Fibroblast of the aortic adventitia (primary cell): ENCODE data around the gene SMOC1. TPM values are rescaled to one million over a fixed set of nuclear protein-coding genes. Genes with fewer than 3 reads are reported as not detected.
A peak's percentile ranks its signal among the peaks of the same experiment; 100 is the strongest.

Source experiments
- DNase-seq: peaks from one replicate; pipeline ENCODE4 v3.0.0-alpha.2; 2010; ENCODE audit warnings: low read depth
- H3K4me3 ChIP-seq: 2 replicates; pipeline ENCODE4 v1.5.1; 2011; ENCODE audit warnings: low read depth, mild to moderate bottlenecking, control low read depth, low read length, moderate library complexity
- total RNA-seq: library from RNA; depleted of rRNA; stranded (reverse); fragments of >200 nt; gene quantifications from 2 replicates; pipeline ENCODE4 v1.2.3, GENCODE V29; 2012; ENCODE audit warnings: low replicate concordance
- TF ChIP-seq, protein P1 (sequence below): IDR thresholded peaks from 2 replicates; pipeline ENCODE4 v1.5.1; 2011; ENCODE audit warnings: mild to moderate bottlenecking, low read length, control low read depth, inconsistent platforms; ENCODE audit not compliant: insufficient read depth

SMOC1 gene
- total RNA-seq, 1 donor: 1.1 TPM

DNA sequence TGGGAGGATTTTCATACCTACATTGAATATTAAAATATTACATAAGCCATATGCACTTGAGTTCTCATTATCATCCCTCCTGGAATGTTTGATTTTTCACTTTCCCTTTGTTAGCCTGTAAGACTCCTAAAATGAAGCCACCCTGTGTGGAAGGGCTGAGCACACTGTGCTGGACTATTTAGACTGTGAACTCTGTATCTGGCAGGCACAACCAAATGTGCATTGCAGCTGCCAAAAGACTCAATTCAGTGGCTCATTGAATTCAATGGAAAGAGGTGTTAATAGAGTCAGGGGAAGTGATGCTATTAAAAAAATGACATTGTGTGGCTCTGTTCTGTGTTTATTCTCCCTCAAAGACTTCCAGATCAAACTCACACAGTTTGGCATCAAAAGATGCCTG, 111.1 kb downstream of the SMOC1 start:
- TF ChIP-seq, protein P1, sequence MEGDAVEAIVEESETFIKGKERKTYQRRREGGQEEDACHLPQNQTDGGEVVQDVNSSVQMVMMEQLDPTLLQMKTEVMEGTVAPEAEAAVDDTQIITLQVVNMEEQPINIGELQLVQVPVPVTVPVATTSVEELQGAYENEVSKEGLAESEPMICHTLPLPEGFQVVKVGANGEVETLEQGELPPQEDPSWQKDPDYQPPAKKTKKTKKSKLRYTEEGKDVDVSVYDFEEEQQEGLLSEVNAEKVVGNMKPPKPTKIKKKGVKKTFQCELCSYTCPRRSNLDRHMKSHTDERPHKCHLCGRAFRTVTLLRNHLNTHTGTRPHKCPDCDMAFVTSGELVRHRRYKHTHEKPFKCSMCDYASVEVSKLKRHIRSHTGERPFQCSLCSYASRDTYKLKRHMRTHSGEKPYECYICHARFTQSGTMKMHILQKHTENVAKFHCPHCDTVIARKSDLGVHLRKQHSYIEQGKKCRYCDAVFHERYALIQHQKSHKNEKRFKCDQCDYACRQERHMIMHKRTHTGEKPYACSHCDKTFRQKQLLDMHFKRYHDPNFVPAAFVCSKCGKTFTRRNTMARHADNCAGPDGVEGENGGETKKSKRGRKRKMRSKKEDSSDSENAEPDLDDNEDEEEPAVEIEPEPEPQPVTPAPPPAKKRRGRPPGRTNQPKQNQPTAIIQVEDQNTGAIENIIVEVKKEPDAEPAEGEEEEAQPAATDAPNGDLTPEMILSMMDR: no peak
- no peak for DNase-seq
- H3K4me3 ChIP-seq: no peak overlapping the region

DNA sequence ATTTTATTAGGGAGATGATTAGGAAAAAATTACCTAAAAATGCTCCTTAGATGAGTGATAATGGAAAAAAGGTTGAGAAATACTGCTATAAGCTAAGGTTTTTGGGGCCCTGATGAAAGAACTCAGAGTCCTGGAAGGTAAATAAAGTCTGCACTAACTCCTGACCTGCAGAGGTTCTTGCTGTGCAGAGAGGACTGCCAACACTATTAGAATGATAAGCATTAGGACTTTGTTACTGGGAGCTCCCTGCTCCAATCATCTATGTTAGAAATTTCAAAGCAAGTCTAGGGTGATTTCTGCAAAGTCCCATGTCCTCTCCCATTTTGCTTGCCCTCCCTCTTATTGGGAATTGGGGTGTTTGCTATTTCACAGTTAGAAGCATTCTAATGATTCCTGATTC, 112.2 kb downstream of the SMOC1 start:
- DNase-seq: no peak
- H3K4me3 ChIP-seq: no peak overlapping the region
- TF ChIP-seq, protein P1: no peak

DNA sequence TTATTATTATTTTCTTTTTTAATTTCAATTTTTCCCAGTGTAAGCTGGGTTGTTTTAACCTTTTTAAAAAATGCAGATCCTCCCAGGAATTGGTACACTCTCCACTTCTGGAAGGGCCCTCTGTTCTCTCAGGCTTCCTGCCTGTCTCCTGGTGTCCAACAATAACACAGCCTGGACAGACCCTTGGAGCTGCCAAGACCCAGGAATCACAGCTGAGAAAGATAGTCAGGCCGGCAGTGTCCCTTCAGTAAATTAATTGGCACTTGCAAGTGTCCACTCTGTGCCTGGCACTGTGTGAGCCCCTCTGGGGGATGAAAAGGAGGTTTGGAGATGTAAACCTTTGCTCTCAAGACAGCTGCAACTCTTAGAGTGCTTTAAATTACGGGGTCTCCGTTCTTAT, 113.3 kb downstream of the SMOC1 start:
- TF ChIP-seq, protein P1: no peak
- DNase-seq: no peak
- no peak overlapping the region for H3K4me3 ChIP-seq

DNA sequence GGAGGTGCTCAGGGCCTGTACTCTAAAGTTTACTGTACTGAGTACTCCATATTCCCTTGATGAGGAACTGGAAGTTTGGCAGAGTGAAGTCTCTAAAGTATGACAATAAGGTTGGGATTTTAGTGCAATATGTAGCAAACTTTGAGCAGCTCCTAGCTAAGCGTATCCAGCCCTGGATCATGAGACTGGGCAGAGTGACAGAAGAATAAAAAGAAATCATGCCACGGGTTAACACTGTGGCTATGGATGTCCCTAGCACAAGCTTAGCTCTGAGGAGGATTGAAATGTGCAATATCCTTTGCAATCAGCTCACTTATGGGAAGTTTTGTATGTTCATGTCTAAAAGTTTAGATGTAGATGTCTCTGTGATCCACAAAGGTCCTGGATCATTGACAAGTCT, 114.1 kb downstream of the SMOC1 start:
- TF ChIP-seq, protein P1: no peak
- H3K4me3 ChIP-seq: no peak overlapping the region
- DNase-seq: no peak

DNA sequence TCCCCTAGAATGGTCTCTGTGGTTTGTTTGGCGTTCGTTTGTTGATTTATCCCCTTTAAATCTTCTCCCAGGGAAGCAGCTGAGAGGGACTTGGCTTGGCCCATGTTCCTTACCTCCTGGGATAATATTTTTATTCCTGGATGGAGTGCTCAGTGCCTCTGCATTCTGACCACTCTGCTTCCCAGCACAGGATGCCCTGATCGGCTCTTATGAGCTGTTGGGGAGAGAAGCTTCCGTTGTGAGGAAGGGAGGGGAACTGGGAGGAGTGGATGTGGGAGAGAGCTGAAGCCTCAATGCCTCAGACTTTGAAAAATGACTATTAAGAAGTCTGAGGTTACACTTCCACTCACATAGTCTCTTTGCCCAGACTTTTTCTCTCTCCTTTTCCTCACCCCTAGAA, 114.8 kb downstream of the SMOC1 start:
- no peak for DNase-seq
- no peak overlapping the region for H3K4me3 ChIP-seq
- TF ChIP-seq, protein P1: no peak

DNA sequence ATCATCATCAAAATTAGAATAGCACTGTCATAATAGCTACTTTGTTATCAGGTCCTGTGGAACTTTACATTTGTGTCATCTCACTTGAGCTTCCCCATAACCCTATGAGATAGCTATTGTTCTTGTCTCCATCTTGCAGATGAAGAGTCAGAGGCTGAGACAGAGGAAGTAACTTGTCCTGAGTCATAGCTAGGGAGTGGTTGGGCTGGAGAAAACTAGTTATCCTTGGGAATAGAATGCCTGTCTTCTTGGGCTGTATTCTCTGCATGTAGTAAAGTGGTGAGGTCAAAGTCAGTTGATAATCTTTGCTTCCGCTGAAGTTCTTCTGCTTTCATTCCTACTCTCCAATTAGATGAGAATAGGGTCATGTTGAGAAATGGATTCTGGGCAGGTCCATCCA, 117.0 kb downstream of the SMOC1 start:
- TF ChIP-seq, protein P1: no peak
- H3K4me3 ChIP-seq: no peak overlapping the region
- DNase-seq: peak; percentile 26

DNA sequence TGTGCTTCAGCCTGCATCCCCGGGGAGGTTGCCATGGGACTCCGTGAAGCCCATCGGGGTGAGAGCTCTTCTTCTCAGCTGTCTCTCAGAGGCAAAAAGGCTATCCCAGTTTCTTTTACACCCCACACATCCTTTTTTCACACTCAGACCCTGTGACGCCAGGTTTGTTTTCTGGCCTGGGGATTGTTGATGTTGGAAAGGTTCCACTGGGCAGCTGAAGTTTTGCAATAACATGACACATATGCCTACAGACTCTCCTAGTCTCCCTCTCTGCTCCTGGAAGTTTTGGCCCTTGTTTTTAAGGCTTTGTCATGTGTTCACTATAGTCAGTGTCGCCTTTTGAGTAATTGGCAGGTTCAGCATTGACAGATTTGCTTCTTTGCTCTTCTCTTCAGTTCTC, 118.6 kb downstream of the SMOC1 start:
- DNase-seq: peak; percentile 64
- TF ChIP-seq, protein P1: no peak
- no peak overlapping the region for H3K4me3 ChIP-seq
